D721Med (cell line): ENCODE results near the gene IPCEF1.
"Not testable (repeated sequence)": the region's sequence is repeated elsewhere in the genome, so short reads cannot be mapped to it uniquely, and the experiment has no call there.

ENCODE experiments used
- DNase-seq: peaks from one replicate; pipeline ENCODE4 v3.0.0; 2011; ENCODE audit warnings: low spot score; ENCODE audit not compliant: insufficient read length
- FAIRE-seq: peaks from 2 replicates; lab custom pipeline; 2011; peaks lifted over from hg19 to GRCh38; lab: Jason Lieb, UNC
- CTCF ChIP-seq: IDR thresholded peaks from 2 replicates; pipeline ENCODE4 v1.5.1; 2012; ENCODE audit warnings: mild to moderate bottlenecking, control low read depth; ENCODE audit not compliant: insufficient read depth; ENCODE audit errors: missing control alignments

The IPCEF1 gene

GRCh38 chr6:154213782-154214181, 142.8 kb downstream of the IPCEF1 start:
- no peak for FAIRE-seq
- no peak for DNase-seq
- TF ChIP-seq CTCF, result no peak

DNA sequence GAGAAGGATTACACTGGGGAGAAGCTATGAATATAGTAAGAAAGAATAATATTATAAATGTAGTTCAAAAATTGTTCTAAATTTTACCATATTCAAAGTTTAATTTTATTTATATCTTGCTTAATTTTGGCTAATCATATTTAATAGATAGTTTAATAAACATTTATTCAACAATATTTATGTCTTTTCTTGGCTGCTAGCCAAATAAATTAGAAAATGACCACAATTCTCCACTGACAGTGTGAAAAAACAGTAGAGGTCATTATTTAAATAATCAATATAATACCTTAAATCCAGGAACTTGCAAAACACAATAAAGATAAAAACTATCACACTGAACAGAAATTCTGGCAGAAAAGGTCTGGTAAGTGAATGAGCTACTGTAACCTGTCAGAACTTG, 145.9 kb downstream of the IPCEF1 start:
- TF ChIP-seq CTCF, result no peak
- FAIRE-seq (no peak), DNase-seq (no peak)

DNA sequence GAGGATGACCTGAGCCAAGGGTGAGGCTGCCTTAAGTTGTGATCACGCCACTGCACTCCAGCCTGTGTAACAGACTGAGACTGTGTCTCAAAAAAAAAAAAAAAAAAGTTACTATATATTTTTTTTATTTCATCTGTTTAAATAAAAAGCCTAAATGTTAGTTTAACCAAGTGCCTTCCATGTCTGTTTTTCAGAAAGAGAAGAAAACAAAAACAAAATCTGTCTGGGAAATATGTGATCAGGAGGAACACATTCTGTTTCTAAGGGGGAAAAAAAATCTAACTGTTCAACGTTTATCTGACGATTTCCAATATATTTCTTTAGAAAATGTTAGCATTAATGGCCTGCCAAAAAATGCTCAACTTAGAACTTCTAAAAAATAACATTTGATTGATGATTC, 147.0 kb downstream of the IPCEF1 start:
- DNase-seq (no peak), FAIRE-seq (no peak)
- no peak for TF ChIP-seq CTCF

DNA sequence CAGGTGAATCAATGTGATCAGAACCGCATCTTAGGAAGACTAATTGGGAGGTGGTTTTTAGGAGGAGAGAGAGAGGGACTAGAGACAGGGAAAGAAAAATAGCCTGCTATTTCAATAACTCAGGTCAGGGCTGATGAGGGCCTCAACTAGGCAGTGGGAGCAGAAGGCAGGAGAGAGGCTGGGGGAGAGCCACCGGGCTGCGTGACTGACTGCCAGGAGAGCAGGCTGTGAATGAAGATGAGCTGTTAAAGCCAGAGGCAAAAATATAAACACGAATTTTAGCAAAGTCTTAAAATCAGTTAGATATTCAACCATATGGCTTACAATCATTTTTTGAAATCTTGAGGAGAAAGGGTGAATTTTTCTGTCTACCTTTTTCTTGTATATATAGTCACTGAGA, 149.6 kb downstream of the IPCEF1 start:
- TF ChIP-seq CTCF, result no peak
- no peak for FAIRE-seq
- no peak for DNase-seq

DNA sequence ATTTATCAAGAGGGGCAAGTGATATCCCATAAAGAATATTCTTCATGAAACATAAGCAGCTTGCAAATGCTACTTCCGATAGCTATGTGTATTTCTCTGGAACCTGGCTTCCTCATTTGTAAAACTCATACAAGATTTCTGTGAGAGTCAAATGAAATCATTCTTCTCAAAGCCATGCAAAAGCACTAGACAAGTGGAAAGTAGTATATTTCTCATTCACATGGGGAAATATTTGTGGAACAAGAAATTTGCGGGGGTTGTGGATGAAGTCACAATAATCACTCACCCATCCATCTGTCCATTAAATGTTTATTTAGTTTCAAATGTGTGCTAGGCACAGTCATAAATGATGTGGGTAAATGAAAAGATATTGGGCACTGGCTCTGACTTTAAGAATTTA, 150.5 kb downstream of the IPCEF1 start:
- FAIRE-seq (no peak), DNase-seq (no peak)
- no peak for TF ChIP-seq CTCF

GRCh38 chr6:154202958-154203357, 153.6 kb downstream of the IPCEF1 start:
- FAIRE-seq, result no peak
- DNase-seq, result no peak
- TF ChIP-seq CTCF, result no peak

DNA sequence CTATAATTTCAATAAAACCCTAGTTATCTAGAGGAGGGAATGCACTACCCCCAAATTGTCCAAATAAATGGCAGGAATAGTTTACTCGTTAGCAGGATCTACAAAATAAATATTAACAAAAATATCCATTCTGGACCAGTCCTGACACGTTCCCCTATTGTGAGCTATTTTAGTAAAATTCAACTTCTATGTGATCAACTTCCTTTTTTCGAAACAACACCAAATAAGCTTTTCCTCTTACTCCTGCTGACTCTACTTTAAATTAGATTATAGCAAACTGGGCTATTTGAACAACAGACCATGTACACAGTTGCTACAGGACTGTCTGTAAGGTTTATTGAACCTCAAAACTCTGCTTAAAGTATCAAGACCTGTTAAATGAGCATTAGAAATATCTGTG, 154.3 kb downstream of the IPCEF1 start:
- FAIRE-seq (no peak), DNase-seq (no peak)
- TF ChIP-seq CTCF, result no peak

- DNase-seq, FAIRE-seq: not testable (repeated sequence)
These were observed 154.9 kb downstream of the IPCEF1 start for GRCh38 chr6:154201688-154202087.
